K562 (cell line): ENCODE results near the gene CLASP2. TPM values are rescaled to one million over a fixed set of nuclear protein-coding genes. Genes with fewer than 3 reads are reported as not detected.

ENCODE experiments used
- ATAC-seq: fragments of 200-7000 bp; cut with Tn5 transposase; 3 replicates; pipeline ENCODE4 v1.9.1; 2020; ENCODE audit warnings: moderate library complexity
- BruUV-seq: library from RNA; stranded (reverse); fragments of 400-500 nt; replicated peaks from 2 replicates; lab custom pipeline; 2021; lab: Mats Ljungman, UMichigan
- CTCF ChIA-PET: fragments of 300-600 bp; formaldehyde crosslinking; extraction: SDS; loops from one replicate; lab custom pipeline; 2021; ENCODE audit warnings: low intra/inter-chr PET ratio; lab: Yijun Ruan, JAX
- POLR2A ChIA-PET: fragments of 300-600, 350-650 bp; sonication (Branson Sonifier 250); formaldehyde crosslinking; extraction: SDS; loops from one replicate; lab custom pipeline; 2021; ENCODE audit warnings: antibody characterized with exemption, inconsistent platforms; lab: Yijun Ruan, JAX
- DNase-seq, 4 experiments: peaks; one replicate each; pipeline versions ENCODE4 v3.0.0 to v3.0.0-alpha.2; 2011 to 2018; ENCODE audit warnings: low spot score in 3 of 4, mixed read lengths in 3 of 4; ENCODE audit errors: extremely low read depth in 1 of 4
- FAIRE-seq: peaks from 2 replicates; lab custom pipeline; 2011; peaks lifted over from hg19 to GRCh38; lab: Jason Lieb, UNC
- H2AFZ ChIP-seq: 2 replicates; pipeline ENCODE4 v1.6.0; 2011; ENCODE audit warnings: low read depth, low read length, control low read depth, inconsistent platforms
- H3K27ac ChIP-seq: fragments of 200-600 bp; 3 replicates; pipeline ENCODE4 v1.8.0; 2011; ENCODE audit warnings: low read depth, mild to moderate bottlenecking, control low read depth, inconsistent platforms, low read length, moderate library complexity, mixed read lengths; ENCODE audit errors: extremely low read depth
- H3K27me3 ChIP-seq, 2 experiments: fragments of 300-600 bp in 1 of 2; 2 replicates in 1 of 2; 3 replicates in 1 of 2; pipeline versions ENCODE4 v1.6.0 to v1.8.0; 2011; ENCODE audit warnings: inconsistent platforms in 2 of 2, low read length in 2 of 2, mild to moderate bottlenecking in 1 of 2, mixed read lengths in 1 of 2, moderate library complexity in 1 of 2; ENCODE audit not compliant: control insufficient read depth in 2 of 2, insufficient read depth in 2 of 2
- H3K36me3 ChIP-seq: fragments of 300-600 bp; 3 replicates; pipeline ENCODE4 v1.8.0; 2011; ENCODE audit warnings: mild to moderate bottlenecking, low read length, inconsistent platforms; ENCODE audit not compliant: control insufficient read depth, insufficient read depth
- H3K4me1 ChIP-seq, 2 experiments: fragments of 200-600 bp in 1 of 2; replicated peaks in 1 of 2; 2 replicates in 1 of 2; 3 replicates in 1 of 2; pipeline versions ENCODE4 v1.5.1 to v1.8.0; 2011; ENCODE audit warnings: inconsistent platforms in 2 of 2, low read length in 2 of 2, mild to moderate bottlenecking in 1 of 2, mixed read lengths in 1 of 2, moderate library complexity in 1 of 2; ENCODE audit not compliant: control insufficient read depth in 2 of 2, insufficient read depth in 2 of 2
- H3K4me2 ChIP-seq: 2 replicates; pipeline ENCODE4 v1.6.1; 2011; ENCODE audit warnings: low read length, control low read depth, inconsistent platforms, mixed read lengths; ENCODE audit not compliant: insufficient read depth
- H3K4me3 ChIP-seq: fragments of 200-600 bp; sonication (generic), shearing (Covaris generic); 2 replicates; pipeline ENCODE4 v1.5.1; 2016; ENCODE audit warnings: control low read depth, inconsistent platforms
- H3K79me2 ChIP-seq: fragments of 200-600 bp; 3 replicates; pipeline ENCODE4 v1.8.0; 2011; ENCODE audit warnings: low read length, inconsistent platforms; ENCODE audit not compliant: control insufficient read depth, insufficient read depth
- H3K9ac ChIP-seq, 2 experiments: 2 replicates each; pipeline versions ENCODE4 v1.6.0 to v1.6.1; 2011; ENCODE audit warnings: low read depth in 2 of 2, low read length in 2 of 2, control low read depth in 1 of 2, inconsistent platforms in 1 of 2, mild to moderate bottlenecking in 1 of 2, mixed read lengths in 1 of 2; ENCODE audit not compliant: insufficient read depth in 1 of 2
- H3K9me1 ChIP-seq: one replicate; pipeline ENCODE4 v1.6.0; 2011; ENCODE audit warnings: inconsistent platforms, mild to moderate bottlenecking, low read length, moderate library complexity; ENCODE audit not compliant: control insufficient read depth, insufficient read depth
- H3K9me3 ChIP-seq: replicated peaks from 2 replicates; pipeline ENCODE4 v1.5.1; 2011; ENCODE audit warnings: low read depth, low read length, inconsistent platforms; ENCODE audit not compliant: control insufficient read depth, insufficient read depth
- H4K20me1 ChIP-seq: replicated peaks from 2 replicates; pipeline ENCODE4 v1.6.1; 2011; ENCODE audit warnings: low read length, inconsistent platforms, mixed read lengths; ENCODE audit not compliant: control insufficient read depth, insufficient read depth
- CEBPG ChIP-seq, 3 experiments: fragments of 200-800 bp in 1 of 3; sonication (Bioruptor generic) in 1 of 3; sonication (generic) in 1 of 3; formaldehyde crosslinking in 1 of 3; IDR thresholded peaks in 2 of 3; conservative IDR thresholded peaks in 1 of 3; 2 replicates each; pipeline versions ENCODE4 v1.6.1 to v1.8.0; 2016 to 2022; ENCODE audit warnings: missing compliant biosample characterization in 2 of 3, missing genetic modification characterization in 2 of 3, mild to moderate bottlenecking in 1 of 3, missing genetic modification reagents in 1 of 3
- GATAD2A ChIP-seq: fragments of 450-650 bp; IDR thresholded peaks from 2 replicates; pipeline ENCODE4 v1.6.1; 2017
- ZBTB17 ChIP-seq: fragments of 450-650 bp; formaldehyde crosslinking; IDR thresholded peaks from 2 replicates; pipeline ENCODE4 v1.4.0; 2020; ENCODE audit warnings: mild to moderate bottlenecking
- WGBS: fragments of 100-300 bp; shearing (Covaris generic); methylation state at CpG from one replicate; pipeline ENCODE4 v1.1.6; 2016; ENCODE audit warnings: low coverage, mixed read lengths; ENCODE audit not compliant: insufficient coverage; ENCODE audit errors: missing lambda C conversion rate; 5-methylcytosine and 5-hydroxymethylcytosine counted together
- in situ Hi-C: fragments of 300-500 bp; cut with MboI; formaldehyde crosslinking; loops from 4 replicates; pipeline ENCODE4 v1.15.0; 2018; ENCODE audit warnings: inconsistent platforms, mixed read lengths
- intact Hi-C: fragments of 100-400 bp; cut with micrococcal nuclease; formaldehyde crosslinking; loops from 2 replicates; pipeline ENCODE4 v1.14.2; 2022
- polyA plus RNA-seq, 8 experiments: library from polyadenylated mRNA; depleted of rRNA in 4 of 8; stranded (reverse) in 5 of 8; unstranded in 3 of 8; fragments of >200 nt; fragmentation: Nextera tagmentation in 2 of 8; fragmentation: Illumina TruSeq in 1 of 8; extraction: Ambion mirVana in 2 of 8; extraction: Trizol in 1 of 8; gene quantifications; 2 replicates each; pipeline versions ENCODE4 v1.2.1 to v1.2.3, GENCODE V29; 2011 to 2014; ENCODE audit warnings: inconsistent platforms in 1 of 8, missing spikeins in 1 of 8
- total RNA-seq, 7 experiments: library from RNA; depleted of rRNA in 6 of 7; stranded (reverse); fragments of >200 nt in 6 of 7; fragmentation: Illumina TruSeq in 2 of 7; extraction: Trizol in 2 of 7; gene quantifications; 2 replicates each; pipeline versions ENCODE4 v1.2.1 to v1.2.3, GENCODE V29; 2011 to 2021; ENCODE audit warnings: low replicate concordance in 1 of 7
- TF ChIP-seq, protein P1 (sequence below): sonication (generic); formaldehyde crosslinking; IDR thresholded peaks from 2 replicates; pipeline ENCODE4 v1.9.0; 2022; ENCODE audit warnings: mild to moderate bottlenecking, missing genetic modification reagents

The CLASP2 gene
- total and polyA plus RNA-seq, 9 of the 15 experiments (the other 6 are each of a cell fraction or from before 2014, with no cell fraction given): 13.5 to 107 (median 71.8) TPM

DNA sequence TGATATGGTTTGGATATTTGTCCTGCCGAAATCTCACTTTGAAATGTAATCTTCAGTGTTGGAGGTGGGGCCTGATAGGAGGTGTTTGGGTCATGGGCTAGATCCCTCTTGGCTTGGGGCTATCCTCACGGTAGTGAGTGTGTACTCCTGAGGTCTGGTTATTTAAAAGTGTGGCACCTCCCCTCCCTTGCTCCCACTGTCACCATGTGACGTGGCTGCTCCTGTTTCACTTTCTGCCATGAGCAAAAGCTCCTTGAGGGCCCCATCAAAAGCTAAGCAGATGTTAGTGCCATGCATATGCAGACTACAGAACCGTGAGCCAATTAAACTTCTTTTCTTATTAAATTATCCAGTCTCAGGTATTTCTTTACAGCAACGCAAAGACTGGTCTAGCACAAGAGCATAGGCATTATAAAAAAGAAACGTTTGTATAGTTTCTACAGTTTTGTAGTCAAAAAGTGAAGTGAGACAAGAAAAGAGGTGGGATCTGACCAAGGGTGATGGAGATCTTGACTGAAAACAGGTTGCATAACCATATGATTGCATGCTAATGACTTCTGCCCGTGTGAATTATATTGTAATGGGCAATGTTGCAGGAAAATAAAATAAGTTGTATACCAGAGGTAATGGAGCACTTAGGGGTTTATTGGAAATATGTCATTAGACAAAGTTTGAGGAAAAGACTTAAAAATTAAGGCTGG lies 28.5 kb upstream of the CLASP2 start:
- POLR2A ChIA-PET: interaction anchor here (0.7 to 2.2 kb wide), 2 partner anchors 8 to 10 kb away, joined by 3 to 16 read pairs; no protein-coding TSS in a partner anchor
- ATAC-seq (peak; percentile 65), DNase-seq (peak in 1 of 4 experiments; percentile 14), FAIRE-seq (no peak)
- Histone ChIP-seq H3K79me2 (no peaks in the 10 kb centered on the region), H3K9me1 (no peaks in the 10 kb centered on the region), H2AFZ (peak overlapping the region; percentile 23; the same call in 1 of the 2 replicates), H4K20me1 (no peaks in the 10 kb centered on the region), H3K9ac (no peak overlapping the region), H3K27ac (no peak overlapping the region), H3K4me1 (peaks cover 0 to 4% of the 10 kb centered on the region in 2 experiments; a peak in 1 of 5 replicates)
- 17% methylated on average over 7 of the region's 7 CpGs for WGBS
- intact Hi-C loops: no loop called here
- BruUV-seq: no TSS peak
- no peak for TF ChIP-seq GATAD2A
- no peak for TF ChIP-seq ZBTB17 (CRISPR knock-in tag)
- TF ChIP-seq, protein P1, sequence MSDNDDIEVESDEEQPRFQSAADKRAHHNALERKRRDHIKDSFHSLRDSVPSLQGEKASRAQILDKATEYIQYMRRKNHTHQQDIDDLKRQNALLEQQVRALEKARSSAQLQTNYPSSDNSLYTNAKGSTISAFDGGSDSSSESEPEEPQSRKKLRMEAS (CRISPR knock-in tag): no peak
- no peak for TF ChIP-seq CEBPG (CRISPR knock-in tag; IDR thresholded peaks at IDR 0.05)
- TF ChIP-seq CEBPG (tag; conservative IDR thresholded peaks at IDR 0.05 in 1 of 2, IDR thresholded peaks at IDR 0.05 in 1 of 2): peak in 1 of 2 experiments; percentile 36; a peak in 2 of 4 replicates
- TF ChIP-seq, all 486 proteins: peak for 1
- CTCF ChIA-PET: no interaction called here
- H3K4me2 ChIP-seq: no peak overlapping the region
- H3K4me3 ChIP-seq: no peak overlapping the region
- no peaks in the 10 kb centered on the region for H3K27me3 ChIP-seq
- no peaks in the 10 kb centered on the region for H3K9me3 ChIP-seq
- no peaks in the 10 kb centered on the region for H3K36me3 ChIP-seq
- in situ Hi-C loops: no loop called here
